CD4-positive, alpha-beta T cell (primary cell): ENCODE results near the gene EIF3L. TPM values are rescaled to one million over a fixed set of nuclear protein-coding genes. Genes with fewer than 3 reads are reported as not detected.

Source experiments
- ATAC-seq: fragments of 200-7000 bp; cut with Tn5 transposase; one replicate; pipeline ENCODE4 v1.10.0; 2022; ENCODE audit warnings: mild to moderate bottlenecking; ENCODE audit not compliant: poor library complexity
- CTCF ChIA-PET: fragments of 350-600 bp; sonication (Branson Sonifier 250); formaldehyde crosslinking; loops from one replicate; lab custom pipeline; 2021; ENCODE audit warnings: antibody characterized with exemption, inconsistent platforms; lab: Charles Lee
- POLR2A ChIA-PET: fragments of 350-600 bp; sonication (Branson Sonifier 250); formaldehyde crosslinking; loops from one replicate; lab custom pipeline; 2021; ENCODE audit warnings: antibody characterized with exemption, inconsistent platforms; lab: Charles Lee
- DNase-seq, 14 experiments: peaks; one replicate each; pipeline ENCODE4 v3.0.0-alpha.2; 2013 to 2020; ENCODE audit warnings: mixed read lengths in 2 of 14
- H3K27ac ChIP-seq, 2 donors: one replicate each; pipeline versions ENCODE4 v1.5.1 to v1.7.0; 2013; ENCODE audit warnings: low read length in 2 of 2, low read depth in 1 of 2, mild to moderate bottlenecking in 1 of 2
- H3K27me3 ChIP-seq, 2 experiments: 1 replicate in 1 of 2; 2 replicates in 1 of 2; pipeline versions ENCODE4 v1.6.1 to v1.7.0; 2013; ENCODE audit warnings: low read length in 2 of 2, control low read depth in 1 of 2, mild to moderate bottlenecking in 1 of 2, moderate library complexity in 1 of 2; ENCODE audit not compliant: insufficient read depth in 2 of 2, control insufficient read depth in 1 of 2
- H3K36me3 ChIP-seq: one replicate; pipeline ENCODE4 v1.6.1; 2013; ENCODE audit warnings: low read length, control low read depth; ENCODE audit not compliant: insufficient read depth
- H3K4me1 ChIP-seq: one replicate; pipeline ENCODE4 v1.6.1; 2013; ENCODE audit warnings: low read length, control low read depth; ENCODE audit not compliant: insufficient read depth
- H3K4me3 ChIP-seq: one replicate; pipeline ENCODE4 v1.5.1; 2013; ENCODE audit warnings: mild to moderate bottlenecking, low read length, moderate library complexity
- H3K9me3 ChIP-seq, 2 experiments: 1 replicate in 1 of 2; 2 replicates in 1 of 2; pipeline versions ENCODE4 v1.6.1 to v1.7.0; 2013; ENCODE audit warnings: low read length in 2 of 2, mild to moderate bottlenecking in 2 of 2, control low read depth in 1 of 2, moderate library complexity in 1 of 2; ENCODE audit not compliant: control insufficient read depth in 1 of 2, insufficient read depth in 1 of 2
- H3K27ac Mint-ChIP-seq: one replicate; pipeline ENCODE4 v1.8.0; 2020; ENCODE audit warnings: mixed read lengths
- H3K27me3 Mint-ChIP-seq: one replicate; pipeline ENCODE4 v1.8.0; 2021; ENCODE audit warnings: mixed read lengths
- H3K36me3 Mint-ChIP-seq: one replicate; pipeline ENCODE4 v1.8.0; 2021; ENCODE audit warnings: low read depth, mixed read lengths
- H3K4me1 Mint-ChIP-seq: one replicate; pipeline ENCODE4 v1.8.0; 2021; ENCODE audit warnings: low read depth, mixed read lengths
- H3K4me3 Mint-ChIP-seq: one replicate; pipeline ENCODE4 v1.8.0; 2020; ENCODE audit warnings: mild to moderate bottlenecking, mixed read lengths
- H3K9me3 Mint-ChIP-seq: one replicate; pipeline ENCODE4 v1.8.0; 2020; ENCODE audit warnings: mixed read lengths
- CTCF ChIP-seq: fragments of 200-600 bp; IDR thresholded peaks from one replicate; pipeline ENCODE4 v1.8.0; 2022; ENCODE audit warnings: antibody characterized with exemption, mild to moderate bottlenecking
- intact Hi-C, 2 experiments: fragments of 100-400 bp; cut with DNase I in 1 of 2; cut with micrococcal nuclease in 1 of 2; formaldehyde crosslinking; loops; one replicate each; pipeline versions ENCODE4 v1.15.1 to v1.9.0; 2023 to 2025; cut with DNase I, micrococcal nuclease
- total RNA-seq, 174 experiments: library from RNA in 2 of 174; stranded (reverse) in 2 of 174; gene quantifications; one replicate each; pipeline ENCODE4 v1.2.3 and lab custom pipeline; 2021 to 2026

Gene EIF3L
- total RNA-seq, 2 experiments from 2014 or later = 525 to 541 TPM

DNA sequence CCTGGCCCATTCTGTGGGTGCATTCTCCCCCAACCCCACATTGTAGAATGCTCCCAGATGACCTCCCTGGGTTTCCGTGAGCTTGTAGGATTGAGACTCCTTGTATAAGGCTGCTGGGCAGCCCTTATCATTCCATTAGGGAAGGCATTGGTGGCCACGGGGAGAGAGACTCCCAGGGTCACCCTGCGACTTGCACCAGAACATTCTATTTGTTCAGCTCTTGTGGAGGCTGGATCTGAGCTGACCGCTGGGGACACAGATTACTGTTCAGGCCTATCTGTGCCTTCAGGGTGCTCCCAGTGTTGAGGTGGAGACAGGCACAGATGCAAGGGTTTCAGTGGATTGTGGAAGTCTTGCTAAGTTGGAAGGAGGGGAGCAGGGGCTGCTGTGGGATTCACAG lies 74.7 kb downstream of the EIF3L start:
- ATAC-seq = no peak
- Histone ChIP-seq H3K36me3 (peaks cover 46% of the 10 kb centered on the region), H3K9me3 (no peaks in the 10 kb centered on the region), H3K27me3 (no peaks in the 10 kb centered on the region), H3K27ac (no peak overlapping the region), H3K4me1 (peaks cover 4% of the 10 kb centered on the region), H3K4me3 (no peak overlapping the region)
- no peak overlapping the region for H3K4me3 Mint-ChIP-seq
- ChIA-PET CTCF (no interaction called here), POLR2A (no interaction called here)
- H3K27me3 Mint-ChIP-seq = no peaks in the 10 kb centered on the region
- no peaks in the 10 kb centered on the region for H3K9me3 Mint-ChIP-seq
- no peak overlapping the region for H3K27ac Mint-ChIP-seq
- intact Hi-C loops = no loop called here
- H3K36me3 Mint-ChIP-seq = peaks cover 36% of the 10 kb centered on the region
- peaks cover 4% of the 10 kb centered on the region for H3K4me1 Mint-ChIP-seq
- no peak for TF ChIP-seq CTCF
- no peak for DNase-seq

GRCh38 chr22:37924386-37925065 lies 75.3 kb downstream of the EIF3L start:
- CTCF ChIA-PET = no interaction called here
- peaks cover 49% of the 10 kb centered on the region for H3K36me3 ChIP-seq

GRCh38 chr22:37925330-37925729 lies 76.1 kb downstream of the EIF3L start:
- ATAC-seq (no peak), DNase-seq (no peak)
- H3K4me1 ChIP-seq = peaks cover under 1% of the 10 kb centered on the region
- peaks cover 35% of the 10 kb centered on the region for H3K36me3 Mint-ChIP-seq
- H3K4me3 ChIP-seq = no peak overlapping the region
- no peaks in the 10 kb centered on the region for H3K9me3 ChIP-seq
- H3K9me3 Mint-ChIP-seq = no peaks in the 10 kb centered on the region
- intact Hi-C loops = no loop called here
- ChIA-PET CTCF (interaction anchor here (0.5 kb wide), 1 partner anchor 24 kb away, joined by 3 read pairs; no protein-coding TSS in a partner anchor), POLR2A (no interaction called here)
- TF ChIP-seq CTCF = no peak
- H3K4me1 Mint-ChIP-seq = no peaks in the 10 kb centered on the region
- no peak overlapping the region for H3K27ac Mint-ChIP-seq
- H3K4me3 Mint-ChIP-seq = no peak overlapping the region
- no peak overlapping the region for H3K27ac ChIP-seq
- H3K27me3 Mint-ChIP-seq = no peaks in the 10 kb centered on the region
- no peaks in the 10 kb centered on the region for H3K27me3 ChIP-seq
- H3K36me3 ChIP-seq = peaks cover 52% of the 10 kb centered on the region

More at GRCh38 chr22:37924386-37925065, 75.3 kb downstream of the EIF3L start:
- intact Hi-C loops = no loop called here
- DNase-seq (no peak), ATAC-seq (no peak)
- H3K27me3 ChIP-seq = no peaks in the 10 kb centered on the region
- Mint-ChIP-seq H3K4me3 (no peak overlapping the region), H3K9me3 (no peaks in the 10 kb centered on the region), H3K4me1 (peaks cover 4% of the 10 kb centered on the region), H3K27me3 (no peaks in the 10 kb centered on the region), H3K27ac (no peak overlapping the region), H3K36me3 (peaks cover 41% of the 10 kb centered on the region)
- H3K9me3 ChIP-seq = no peaks in the 10 kb centered on the region
- peaks cover 4% of the 10 kb centered on the region for H3K4me1 ChIP-seq
- POLR2A ChIA-PET = no interaction called here
- no peak overlapping the region for H3K27ac ChIP-seq
- TF ChIP-seq CTCF = no peak
- H3K4me3 ChIP-seq = no peak overlapping the region
